ENCODE results near the gene ZBTB6.

Gene ZBTB6

GRCh38 chr9:122912964-122913673, at the start of gene ZBTB6:
Gene ZBTB6 (minus strand): TSS chr9:122913323. CDS start chr9:122912072, 1,251 bp downstream.
- peak in 3 of 4 experiments; percentile 25 to 51 (median 47) for DNase-seq

GRCh38 chr9:122961139-122961538, 48.0 kb upstream of the ZBTB6 start:
- no peak for DNase-seq

GRCh38 chr9:122955961-122956360, 42.8 kb upstream of the ZBTB6 start:
- no peak for DNase-seq

- no peak for DNase-seq
Measured at GRCh38 chr9:122954253-122954691, 41.1 kb upstream of the ZBTB6 start.

- no peak for DNase-seq
Measured at GRCh38 chr9:122951056-122951455, 37.9 kb upstream of the ZBTB6 start.

GRCh38 chr9:122950263-122950662, 37.1 kb upstream of the ZBTB6 start:
- DNase-seq, result no peak

GRCh38 chr9:122949696-122950095, 36.6 kb upstream of the ZBTB6 start:
- no peak for DNase-seq

GRCh38 chr9:122948313-122948712, 35.2 kb upstream of the ZBTB6 start:
- no peak for DNase-seq

- no peak for DNase-seq
Measured at GRCh38 chr9:122946461-122947005, 33.4 kb upstream of the ZBTB6 start.

GRCh38 chr9:122944960-122945888, 32.1 kb upstream of the ZBTB6 start:
- no peak for DNase-seq

GRCh38 chr9:122941582-122942234, 28.6 kb upstream of the ZBTB6 start:
- no peak for DNase-seq

- DNase-seq, result peak; percentile 95 to 99 (median 96)
Measured at GRCh38 chr9:122940749-122941581, 27.8 kb upstream of the ZBTB6 start, which contains the start of gene RABGAP1. Gene RABGAP1 (plus strand): TSS chr9:122941020. CDS start chr9:122957060, 16,040 bp downstream.

GRCh38 chr9:122940454-122940748, 27.3 kb upstream of the ZBTB6 start:
- no peak for DNase-seq

GRCh38 chr9:122939601-122940000, 26.5 kb upstream of the ZBTB6 start:
- no peak for DNase-seq

- DNase-seq, result no peak
Measured at GRCh38 chr9:122936883-122937282, 23.8 kb upstream of the ZBTB6 start.

GRCh38 chr9:122936464-122936863, 23.3 kb upstream of the ZBTB6 start:
- no peak for DNase-seq

- peak; percentile 57 to 75 (median 70) for DNase-seq
Measured at GRCh38 chr9:122931226-122932121, 18.4 kb upstream of the ZBTB6 start, which contains the start of gene ZBTB26. Gene ZBTB26 (minus strand): TSS chr9:122931512. CDS start chr9:122919934, 11,578 bp downstream.

GRCh38 chr9:122930541-122931225, 17.6 kb upstream of the ZBTB6 start:
- no peak for DNase-seq

- DNase-seq, result no peak
Measured at GRCh38 chr9:122929796-122930354, 16.8 kb upstream of the ZBTB6 start.

- DNase-seq, result no peak
Measured at GRCh38 chr9:122923947-122924346, 10.8 kb upstream of the ZBTB6 start.

All from activated CD4-positive, CD25-positive, alpha-beta regulatory T cell (primary cell).